ENCODE data around the gene ADGRF4.

DNA sequence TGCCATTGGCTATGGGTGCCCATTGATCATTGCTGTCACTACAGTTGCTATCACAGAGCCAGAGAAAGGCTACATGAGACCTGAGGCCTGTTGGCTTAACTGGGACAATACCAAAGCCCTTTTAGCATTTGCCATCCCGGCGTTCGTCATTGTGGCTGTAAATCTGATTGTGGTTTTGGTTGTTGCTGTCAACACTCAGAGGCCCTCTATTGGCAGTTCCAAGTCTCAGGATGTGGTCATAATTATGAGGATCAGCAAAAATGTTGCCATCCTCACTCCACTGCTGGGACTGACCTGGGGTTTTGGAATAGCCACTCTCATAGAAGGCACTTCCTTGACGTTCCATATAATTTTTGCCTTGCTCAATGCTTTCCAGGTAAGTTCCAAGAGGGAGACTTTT lies 16.4 kb downstream of the ADGRF4 start:
- TF ChIP-seq, protein P1, sequence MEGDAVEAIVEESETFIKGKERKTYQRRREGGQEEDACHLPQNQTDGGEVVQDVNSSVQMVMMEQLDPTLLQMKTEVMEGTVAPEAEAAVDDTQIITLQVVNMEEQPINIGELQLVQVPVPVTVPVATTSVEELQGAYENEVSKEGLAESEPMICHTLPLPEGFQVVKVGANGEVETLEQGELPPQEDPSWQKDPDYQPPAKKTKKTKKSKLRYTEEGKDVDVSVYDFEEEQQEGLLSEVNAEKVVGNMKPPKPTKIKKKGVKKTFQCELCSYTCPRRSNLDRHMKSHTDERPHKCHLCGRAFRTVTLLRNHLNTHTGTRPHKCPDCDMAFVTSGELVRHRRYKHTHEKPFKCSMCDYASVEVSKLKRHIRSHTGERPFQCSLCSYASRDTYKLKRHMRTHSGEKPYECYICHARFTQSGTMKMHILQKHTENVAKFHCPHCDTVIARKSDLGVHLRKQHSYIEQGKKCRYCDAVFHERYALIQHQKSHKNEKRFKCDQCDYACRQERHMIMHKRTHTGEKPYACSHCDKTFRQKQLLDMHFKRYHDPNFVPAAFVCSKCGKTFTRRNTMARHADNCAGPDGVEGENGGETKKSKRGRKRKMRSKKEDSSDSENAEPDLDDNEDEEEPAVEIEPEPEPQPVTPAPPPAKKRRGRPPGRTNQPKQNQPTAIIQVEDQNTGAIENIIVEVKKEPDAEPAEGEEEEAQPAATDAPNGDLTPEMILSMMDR (IDR thresholded peaks at IDR 0.05): no peak
- TF ChIP-seq POLR2A (IDR thresholded peaks at IDR 0.05): no peak
